Measurements from ENCODE around the gene RPL36A. TPM values are rescaled to one million over a fixed set of nuclear protein-coding genes. Genes with fewer than 3 reads are reported as not detected.

The RPL36A gene
- total RNA-seq, 1 donor from 2014 or later, result 287 TPM

DNA sequence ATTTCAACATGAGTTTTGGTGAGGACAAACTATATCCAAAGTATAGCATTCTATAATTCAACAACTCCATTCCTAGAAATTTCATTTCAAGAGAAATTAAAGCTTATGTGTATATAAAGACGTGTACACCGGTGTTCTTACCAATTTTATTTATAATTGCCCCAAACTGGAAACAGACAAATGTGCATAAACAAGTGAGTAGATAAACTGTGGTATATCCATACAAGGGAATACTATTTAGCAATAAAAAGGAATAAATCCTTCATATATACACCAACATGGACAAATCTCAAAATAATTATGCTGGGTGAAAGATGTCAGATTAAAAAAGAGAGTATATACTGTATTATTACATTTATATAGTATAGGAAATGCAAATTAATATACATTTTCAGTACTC is 37.1 kb downstream of the RPL36A start:
- ATAC-seq (ENCODE audit: low read depth) (no peak), DNase-seq (no peak)
- intact Hi-C loops (cut with micrococcal nuclease), result no loop called here
- peaks cover 28% of the 10 kb centered on the region for H3K36me3 Mint-ChIP-seq (ENCODE audit: low read depth)
- H3K4me3 Mint-ChIP-seq, result no peak overlapping the region
- ChIA-PET POLR2A (interaction anchor here (0.7 kb wide), 1 partner anchor 48 kb away, joined by 12 read pairs; no protein-coding TSS in a partner anchor), CTCF (no interaction called here)
- no peaks in the 10 kb centered on the region for H3K4me1 Mint-ChIP-seq
- TF ChIP-seq, protein P1, sequence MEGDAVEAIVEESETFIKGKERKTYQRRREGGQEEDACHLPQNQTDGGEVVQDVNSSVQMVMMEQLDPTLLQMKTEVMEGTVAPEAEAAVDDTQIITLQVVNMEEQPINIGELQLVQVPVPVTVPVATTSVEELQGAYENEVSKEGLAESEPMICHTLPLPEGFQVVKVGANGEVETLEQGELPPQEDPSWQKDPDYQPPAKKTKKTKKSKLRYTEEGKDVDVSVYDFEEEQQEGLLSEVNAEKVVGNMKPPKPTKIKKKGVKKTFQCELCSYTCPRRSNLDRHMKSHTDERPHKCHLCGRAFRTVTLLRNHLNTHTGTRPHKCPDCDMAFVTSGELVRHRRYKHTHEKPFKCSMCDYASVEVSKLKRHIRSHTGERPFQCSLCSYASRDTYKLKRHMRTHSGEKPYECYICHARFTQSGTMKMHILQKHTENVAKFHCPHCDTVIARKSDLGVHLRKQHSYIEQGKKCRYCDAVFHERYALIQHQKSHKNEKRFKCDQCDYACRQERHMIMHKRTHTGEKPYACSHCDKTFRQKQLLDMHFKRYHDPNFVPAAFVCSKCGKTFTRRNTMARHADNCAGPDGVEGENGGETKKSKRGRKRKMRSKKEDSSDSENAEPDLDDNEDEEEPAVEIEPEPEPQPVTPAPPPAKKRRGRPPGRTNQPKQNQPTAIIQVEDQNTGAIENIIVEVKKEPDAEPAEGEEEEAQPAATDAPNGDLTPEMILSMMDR (IDR thresholded peaks at IDR 0.05), result no peak
- H3K9me3 Mint-ChIP-seq, result no peaks in the 10 kb centered on the region
- no peaks in the 10 kb centered on the region for H3K27me3 Mint-ChIP-seq
- H3K27ac Mint-ChIP-seq, result no peak overlapping the region

DNA sequence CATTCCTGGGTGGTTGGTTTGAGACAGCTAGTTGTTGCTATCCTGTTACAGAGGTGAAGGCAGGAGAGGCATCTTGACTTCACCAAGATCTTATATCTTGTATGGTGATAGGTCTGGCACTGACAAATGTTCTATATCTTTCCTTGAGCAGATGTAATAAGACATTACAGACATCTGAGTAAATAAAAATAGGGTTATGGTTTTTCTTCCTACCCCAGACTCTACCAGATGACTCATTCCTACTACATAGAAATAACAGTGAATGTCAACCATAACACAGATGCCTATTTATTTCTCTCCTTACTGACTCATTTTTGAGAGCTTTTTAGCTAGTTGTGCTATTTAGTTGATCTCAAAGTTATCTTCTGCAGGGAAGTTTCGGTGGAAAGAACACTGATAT is 39.1 kb downstream of the RPL36A start:
- Mint-ChIP-seq H3K4me3 (no peak overlapping the region), H3K27ac (no peak overlapping the region), H3K27me3 (no peaks in the 10 kb centered on the region), H3K9me3 (no peaks in the 10 kb centered on the region), H3K4me1 (no peaks in the 10 kb centered on the region), H3K36me3 (ENCODE audit: low read depth) (peaks cover 24% of the 10 kb centered on the region)
- ATAC-seq (ENCODE audit: low read depth), result no peak
- ChIA-PET CTCF (no interaction called here), POLR2A (no interaction called here)
- DNase-seq, result no peak
- TF ChIP-seq, protein P1 (IDR thresholded peaks at IDR 0.05), result no peak
- intact Hi-C loops (cut with micrococcal nuclease), result no loop called here

DNA sequence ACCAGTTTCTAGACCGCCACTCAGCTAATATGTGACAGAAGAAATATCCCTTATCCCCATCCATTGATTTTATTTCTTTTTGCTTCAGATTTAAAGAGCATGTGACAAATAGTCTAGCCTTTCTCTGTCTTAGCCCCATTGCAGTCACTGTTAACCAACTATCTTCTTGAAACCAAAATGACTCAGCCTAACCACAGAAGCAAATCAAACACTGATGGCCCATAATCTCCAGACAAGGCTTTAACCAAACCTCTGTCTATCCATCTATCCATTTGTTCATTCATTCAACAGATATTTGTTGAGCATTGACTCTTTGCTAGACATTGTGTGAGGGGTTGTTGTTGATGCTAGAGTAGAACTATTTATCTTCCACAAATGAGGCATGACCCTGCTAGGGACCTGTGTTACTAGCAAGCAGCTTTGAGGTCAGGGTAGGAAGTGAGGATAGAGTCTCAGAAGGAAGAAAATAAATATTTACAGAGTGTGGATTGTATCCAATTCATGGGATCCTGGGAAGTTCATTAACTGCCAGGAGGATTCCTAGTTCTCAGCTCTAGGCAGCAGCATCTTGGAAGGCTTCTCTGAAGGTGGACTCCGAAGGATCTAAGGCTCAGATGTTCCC is 39.8 kb downstream of the RPL36A start:
- DNase-seq (no peak), ATAC-seq (ENCODE audit: low read depth) (no peak)
- H3K4me3 Mint-ChIP-seq, result no peak overlapping the region
- intact Hi-C loops (cut with micrococcal nuclease), result no loop called here
- H3K9me3 Mint-ChIP-seq, result no peaks in the 10 kb centered on the region
- POLR2A ChIA-PET, result no interaction called here
- CTCF ChIA-PET, result no interaction called here
- H3K4me1 Mint-ChIP-seq, result no peaks in the 10 kb centered on the region
- no peak overlapping the region for H3K27ac Mint-ChIP-seq
- TF ChIP-seq, protein P1 (IDR thresholded peaks at IDR 0.05), result no peak
- H3K27me3 Mint-ChIP-seq, result no peaks in the 10 kb centered on the region
- peaks cover 24% of the 10 kb centered on the region for H3K36me3 Mint-ChIP-seq (ENCODE audit: low read depth)

DNA sequence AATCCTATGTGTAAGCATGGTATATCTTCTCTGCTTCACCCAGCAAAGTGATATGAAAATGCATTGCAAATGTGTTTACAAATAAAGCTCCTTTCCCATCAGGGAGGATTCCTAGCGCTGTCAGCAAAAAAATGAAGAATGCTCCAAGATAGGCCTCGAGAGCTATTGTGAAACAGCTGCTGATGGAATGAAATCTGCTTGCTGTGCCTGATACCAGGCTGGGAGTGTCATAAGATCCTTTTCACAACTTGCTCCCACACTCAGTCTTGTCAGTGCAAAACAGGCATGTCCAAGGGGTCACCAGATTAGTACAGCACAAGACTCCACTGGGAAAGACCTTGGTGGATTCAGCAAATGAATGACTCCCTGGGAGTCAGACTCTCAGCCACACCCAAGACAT is 51.3 kb downstream of the RPL36A start:
- TF ChIP-seq, protein P1 (IDR thresholded peaks at IDR 0.05), result no peak
- no peak for ATAC-seq (ENCODE audit: low read depth)
- Mint-ChIP-seq H3K36me3 (ENCODE audit: low read depth) (peaks cover 30% of the 10 kb centered on the region), H3K27me3 (no peaks in the 10 kb centered on the region), H3K4me1 (peaks cover 5% of the 10 kb centered on the region), H3K4me3 (no peak overlapping the region), H3K27ac (no peak overlapping the region), H3K9me3 (no peaks in the 10 kb centered on the region)
- DNase-seq, result no peak
- CTCF ChIA-PET, result no interaction called here
- intact Hi-C loops (cut with micrococcal nuclease), result no loop called here
- POLR2A ChIA-PET, result no interaction called here

Other genes starting within 250 kb of the RPL36A start
- 0.07 TPM in 2 replicates for gene DRP2, start 171.2 kb upstream of the RPL36A start, total RNA-seq
- gene TAF7L, start 99.7 kb upstream of the RPL36A start, total RNA-seq, result not detected in 2 replicates
- gene TIMM8A, start 42.3 kb upstream of the RPL36A start, total RNA-seq, result 16.8 and 17.1 TPM in 2 replicates
- 193 and 219 TPM in 2 replicates for gene BTK, start 4.8 kb upstream of the RPL36A start, total RNA-seq
- gene GLA, start 16.9 kb downstream of the RPL36A start, total RNA-seq, result 32.0 and 32.2 TPM in 2 replicates
- gene HNRNPH2, start 17.2 kb downstream of the RPL36A start, total RNA-seq, result 70.5 and 76.9 TPM in 2 replicates
- gene ARMCX4, start 94.4 kb downstream of the RPL36A start, total RNA-seq, result 3.6 and 4.6 TPM in 2 replicates
- 0.38 and 0.42 TPM in 2 replicates for gene ARMCX1, start 159.5 kb downstream of the RPL36A start, total RNA-seq
- gene ARMCX6, start 227.0 kb downstream of the RPL36A start, total RNA-seq, result 45.1 and 50.5 TPM in 2 replicates
- 23.2 and 24.0 TPM in 2 replicates for gene ARMCX3, start 232.1 kb downstream of the RPL36A start, total RNA-seq